Central memory CD8-positive, alpha-beta T cell (primary cell): ENCODE results near the gene ELOB.
A peak's percentile ranks its signal among the peaks of the same experiment; 100 is the strongest.

Experiments
- ATAC-seq: fragments of 150-1000 bp; cut with Tn5 transposase; replicated peaks from 2 replicates; pipeline ENCODE4 v1.10.0; 2022; ENCODE audit warnings: mild to moderate bottlenecking, moderate FRiP score, moderate number of reproducible peaks; ENCODE audit not compliant: poor library complexity, severe bottlenecking; ENCODE audit errors: extremely low read depth
- DNase-seq, 2 donors: peaks; one replicate each; pipeline ENCODE4 v3.0.0; 2021; ENCODE audit warnings: low spot score in 2 of 2
- H3K27ac Mint-ChIP-seq: one replicate; pipeline ENCODE4 v1.8.0; 2022; ENCODE audit warnings: low read depth, mild to moderate bottlenecking, moderate library complexity, mixed read lengths
- H3K27me3 Mint-ChIP-seq: one replicate; pipeline ENCODE4 v1.8.0; 2022; ENCODE audit warnings: mixed read lengths
- H3K36me3 Mint-ChIP-seq: one replicate; pipeline ENCODE4 v1.8.0; 2022; ENCODE audit warnings: mild to moderate bottlenecking, moderate library complexity, mixed read lengths; ENCODE audit not compliant: insufficient read depth
- H3K4me1 Mint-ChIP-seq: one replicate; pipeline ENCODE4 v1.8.0; 2022; ENCODE audit warnings: mixed read lengths
- H3K4me3 Mint-ChIP-seq: one replicate; pipeline ENCODE4 v1.8.0; 2022; ENCODE audit warnings: mild to moderate bottlenecking, moderate library complexity, mixed read lengths
- H3K9me3 Mint-ChIP-seq: one replicate; pipeline ENCODE4 v1.8.0; 2022; ENCODE audit warnings: mixed read lengths

The ELOB gene

DNA sequence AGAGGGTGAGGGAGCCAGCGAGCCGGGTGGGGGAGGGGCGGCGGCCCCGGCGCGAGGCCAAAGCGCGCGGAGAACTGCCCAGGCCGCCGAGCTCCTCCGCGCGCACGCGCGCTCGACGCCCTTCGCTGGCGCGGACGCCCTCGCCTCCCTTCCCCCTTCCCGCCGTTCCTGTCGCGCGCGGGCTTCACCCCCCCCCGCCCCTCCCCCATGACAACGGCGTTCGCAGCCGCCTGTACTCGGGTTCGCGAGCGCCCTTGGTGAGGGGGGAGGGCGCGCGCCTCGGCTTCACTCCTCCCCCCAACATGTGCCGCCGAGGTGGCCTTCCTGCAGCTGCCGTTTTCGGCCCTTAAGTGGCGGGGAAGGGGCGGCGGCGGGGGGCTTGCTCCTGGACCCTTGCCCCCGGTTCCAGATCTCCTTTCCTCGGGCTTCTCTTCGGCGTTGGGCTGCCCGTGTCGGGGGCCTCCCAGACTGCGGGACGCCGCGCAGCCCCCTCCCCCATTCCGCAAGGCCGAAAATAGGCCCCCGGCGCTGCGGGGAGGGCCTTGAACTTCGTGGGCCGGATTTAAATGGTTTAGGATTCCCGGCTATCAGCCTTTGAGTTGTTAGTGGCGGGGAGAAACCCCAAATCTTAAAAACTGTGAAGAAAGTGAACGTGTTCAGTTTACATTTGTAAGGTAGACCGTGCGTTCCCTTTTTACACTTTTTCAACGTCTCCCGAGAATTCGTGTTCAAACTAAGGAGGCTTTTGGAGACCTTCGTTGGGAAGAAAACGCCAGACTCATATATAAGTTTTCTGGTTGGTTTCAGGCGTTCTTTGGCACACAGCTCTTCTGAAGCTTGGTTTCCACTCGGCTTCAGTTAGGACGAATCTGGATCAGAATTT is 24.0 kb downstream of the ELOB start:
- Mint-ChIP-seq H3K27me3 (no peaks in the 10 kb centered on the region), H3K36me3 (peaks cover 53% of the 10 kb centered on the region), H3K9me3 (peaks cover 5% of the 10 kb centered on the region), H3K27ac (peak overlapping the region; percentile 99), H3K4me1 (peaks cover 55% of the 10 kb centered on the region), H3K4me3 (peak overlapping the region; percentile 93)
- DNase-seq: no peak
- ATAC-seq: peak; percentile 47

DNA sequence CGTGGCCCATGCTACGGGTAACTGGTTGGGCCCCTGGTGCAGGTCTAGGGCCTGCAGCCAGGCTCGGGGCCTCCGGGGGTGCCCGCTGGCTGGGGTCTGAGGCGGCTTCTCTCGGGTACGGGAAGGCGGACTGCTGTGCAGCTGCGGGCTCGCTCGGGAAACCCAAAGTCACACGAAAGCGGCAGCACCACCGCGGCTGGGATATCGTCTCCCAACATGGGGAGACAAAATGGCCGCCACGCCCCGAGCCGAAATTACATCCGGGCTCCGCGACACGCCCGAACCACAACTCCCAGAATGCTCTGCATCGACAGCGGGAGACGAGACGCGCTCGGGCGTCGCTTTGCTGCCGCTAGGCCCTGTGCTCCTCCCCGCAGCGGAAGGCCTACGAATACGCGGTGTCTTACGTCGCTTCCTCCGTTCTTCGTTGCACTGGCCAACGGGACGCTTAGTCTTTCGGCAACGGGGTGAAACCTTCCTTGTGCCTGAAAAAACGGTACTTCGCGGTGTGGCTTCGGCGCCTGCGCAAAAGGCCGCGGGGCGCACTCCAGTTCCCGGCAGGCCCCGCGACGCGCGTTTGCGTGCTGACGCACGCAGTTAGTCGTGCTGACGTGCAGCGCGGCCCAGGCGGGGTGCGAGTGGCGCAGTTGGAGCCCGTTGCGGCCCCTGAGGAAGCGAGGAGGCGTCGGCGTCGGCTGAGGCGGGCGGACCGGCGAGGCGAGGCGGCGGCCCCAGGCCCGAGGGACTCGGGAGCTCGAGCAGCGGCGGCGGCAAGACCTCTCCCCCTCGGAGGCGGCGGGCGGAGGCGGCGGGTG is 24.8 kb downstream of the ELOB start, which contains the start of gene SRRM2:
TSS of gene SRRM2 (plus strand) at position 604 of the 815 bp plus-strand sequence. CDS start 3,727 bp downstream, outside the sequence.
- Mint-ChIP-seq H3K4me3 (peak within 1 kb of the TSS; percentile 93), H3K9me3 (peaks cover 5% of the 10 kb centered on the region), H3K4me1 (peaks cover 48% of the 10 kb centered on the region), H3K27ac (peak within 1 kb of the TSS; percentile 99), H3K27me3 (no peaks in the 10 kb centered on the region), H3K36me3 (peaks cover 46% of the 10 kb centered on the region)
- DNase-seq (peak; percentile 91 to 95), ATAC-seq (peak; percentile 91)

DNA sequence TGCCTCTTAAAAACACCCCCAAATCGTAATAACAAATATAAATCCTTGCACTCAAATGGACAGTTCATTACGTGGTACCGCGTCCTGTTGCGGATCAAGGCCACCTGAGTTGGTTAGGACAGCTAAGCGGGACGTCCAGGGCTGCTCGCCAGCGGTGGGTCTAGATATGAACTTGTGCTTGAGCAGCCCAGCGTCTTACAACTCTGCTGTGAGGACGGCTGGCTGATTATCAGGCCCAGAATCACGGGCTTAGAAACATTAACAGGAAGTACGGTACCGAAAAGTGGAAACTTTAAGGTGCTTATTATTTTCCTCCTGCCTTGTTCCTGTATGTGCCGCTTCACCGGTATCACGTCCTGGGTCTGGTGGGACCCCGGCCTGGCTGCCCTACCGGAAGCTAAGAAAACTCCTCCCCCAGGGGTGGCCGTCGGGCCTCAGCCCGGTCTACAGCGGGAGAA is 25.5 kb downstream of the ELOB start:
- ATAC-seq (no peak), DNase-seq (no peak)
- H3K36me3 Mint-ChIP-seq: peaks cover 40% of the 10 kb centered on the region
- H3K27ac Mint-ChIP-seq: peak overlapping the region; percentile 99
- H3K4me3 Mint-ChIP-seq: peak overlapping the region; percentile 93
- H3K27me3 Mint-ChIP-seq: no peaks in the 10 kb centered on the region
- peaks cover 5% of the 10 kb centered on the region for H3K9me3 Mint-ChIP-seq
- H3K4me1 Mint-ChIP-seq: peaks cover 42% of the 10 kb centered on the region

DNA sequence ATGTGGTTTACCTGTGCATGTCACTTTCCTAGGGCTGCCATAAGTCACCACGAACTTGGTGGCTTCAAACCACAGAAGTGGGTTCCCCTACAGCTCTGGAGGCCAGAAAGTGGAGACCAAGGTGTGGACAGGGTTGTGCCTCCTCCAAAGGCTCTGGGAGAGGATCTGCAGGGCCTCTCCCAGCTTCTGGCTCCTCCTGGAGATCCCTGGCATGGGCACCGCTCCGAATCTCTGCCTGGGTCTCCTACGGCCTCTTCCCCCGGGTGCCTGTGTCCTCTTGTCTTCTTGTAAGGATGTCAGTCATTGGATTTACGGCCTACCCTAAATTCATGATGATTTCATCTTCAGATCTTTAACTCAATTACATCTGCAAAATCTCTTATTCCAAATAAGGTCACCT is 27.1 kb downstream of the ELOB start:
- Mint-ChIP-seq H3K4me1 (peaks cover 25% of the 10 kb centered on the region), H3K27ac (peak overlapping the region; percentile 99), H3K27me3 (no peaks in the 10 kb centered on the region), H3K9me3 (peaks cover 5% of the 10 kb centered on the region), H3K4me3 (no peak overlapping the region), H3K36me3 (peaks cover 34% of the 10 kb centered on the region)
- DNase-seq (no peak), ATAC-seq (no peak)

DNA sequence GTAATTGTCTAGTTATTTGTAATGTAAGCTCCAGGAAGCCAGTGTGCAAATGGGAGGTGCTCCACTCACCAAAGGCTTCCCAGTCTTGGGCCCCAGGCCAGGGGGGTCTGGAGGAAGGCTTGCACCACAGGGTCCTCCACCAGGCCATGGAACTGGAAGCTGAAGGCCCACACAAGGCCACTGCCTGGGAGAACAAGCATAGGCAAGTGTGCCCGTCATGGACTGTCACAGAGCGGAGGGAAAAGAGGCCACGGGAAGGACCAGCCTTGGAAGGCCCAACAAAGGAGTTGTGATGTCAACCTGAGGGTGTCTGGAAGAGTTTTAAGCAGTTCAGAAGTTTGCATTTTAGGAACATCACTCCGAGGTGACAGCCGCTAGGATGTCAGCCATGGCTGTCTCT is 27.6 kb downstream of the ELOB start:
- no peak overlapping the region for H3K4me3 Mint-ChIP-seq
- H3K4me1 Mint-ChIP-seq: peaks cover 20% of the 10 kb centered on the region
- DNase-seq (no peak), ATAC-seq (no peak)
- peaks cover 5% of the 10 kb centered on the region for H3K9me3 Mint-ChIP-seq
- H3K27ac Mint-ChIP-seq: no peak overlapping the region
- H3K36me3 Mint-ChIP-seq: peaks cover 31% of the 10 kb centered on the region
- H3K27me3 Mint-ChIP-seq: no peaks in the 10 kb centered on the region

DNA sequence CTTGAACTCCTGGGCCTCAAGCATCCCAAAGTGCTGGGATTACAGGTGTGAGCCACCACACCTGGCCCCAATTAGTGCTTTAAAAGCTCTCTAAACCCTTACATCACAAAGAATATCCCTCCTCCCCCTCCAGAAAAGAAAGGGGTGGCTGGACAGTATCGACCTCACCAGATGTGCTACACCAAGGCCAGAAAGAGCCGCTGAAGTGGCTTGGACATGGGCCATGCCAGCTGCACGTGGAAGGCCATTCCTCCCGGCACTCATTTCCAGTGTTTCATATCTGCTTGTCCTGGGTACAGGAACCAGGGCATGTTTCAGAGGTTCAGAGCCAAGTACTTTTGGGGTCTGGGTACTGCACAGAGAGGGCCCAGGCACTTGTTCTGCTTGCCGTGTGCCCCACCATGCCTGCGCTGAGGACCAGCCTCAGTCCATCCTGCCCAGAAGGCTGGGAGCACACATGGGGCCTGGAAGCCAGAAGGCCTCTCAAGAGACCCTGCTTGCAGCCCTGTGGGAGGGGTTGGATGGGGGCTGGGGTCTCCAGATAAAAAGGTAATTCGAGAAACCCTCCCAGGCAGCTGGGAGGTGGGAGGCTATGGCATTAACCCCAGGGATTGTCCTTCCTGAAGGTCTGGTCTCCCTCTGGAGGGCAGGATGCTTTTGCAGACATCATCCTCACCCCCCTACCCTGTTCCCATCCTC is 28.2 kb downstream of the ELOB start:
- no peak for ATAC-seq
- peaks cover 5% of the 10 kb centered on the region for H3K9me3 Mint-ChIP-seq
- no peak for DNase-seq
- H3K4me3 Mint-ChIP-seq: no peak overlapping the region
- no peaks in the 10 kb centered on the region for H3K27me3 Mint-ChIP-seq
- peaks cover 15% of the 10 kb centered on the region for H3K4me1 Mint-ChIP-seq
- peaks cover 25% of the 10 kb centered on the region for H3K36me3 Mint-ChIP-seq
- no peak overlapping the region for H3K27ac Mint-ChIP-seq

DNA sequence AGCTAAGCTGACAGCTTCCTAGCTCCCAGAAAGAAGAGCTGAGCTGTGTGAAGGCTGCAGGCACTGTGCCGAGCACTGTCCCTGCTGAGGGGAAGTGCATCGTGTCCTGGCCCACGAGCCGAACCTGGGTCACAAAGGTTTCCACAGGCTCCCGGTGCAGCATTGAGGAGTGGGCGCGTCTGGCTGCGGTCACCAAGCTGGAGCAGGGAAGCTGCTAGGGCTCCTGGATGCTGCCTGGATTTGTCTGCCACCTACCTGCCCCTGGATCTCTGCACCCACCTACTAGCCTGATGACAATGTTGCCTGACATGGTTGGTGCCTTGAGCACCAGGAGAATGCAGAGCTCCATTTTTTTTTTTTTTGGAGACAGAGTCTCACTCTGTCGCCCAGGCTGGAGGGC is 31.1 kb downstream of the ELOB start:
- ATAC-seq (no peak), DNase-seq (no peak)
- no peak overlapping the region for H3K4me3 Mint-ChIP-seq

DNA sequence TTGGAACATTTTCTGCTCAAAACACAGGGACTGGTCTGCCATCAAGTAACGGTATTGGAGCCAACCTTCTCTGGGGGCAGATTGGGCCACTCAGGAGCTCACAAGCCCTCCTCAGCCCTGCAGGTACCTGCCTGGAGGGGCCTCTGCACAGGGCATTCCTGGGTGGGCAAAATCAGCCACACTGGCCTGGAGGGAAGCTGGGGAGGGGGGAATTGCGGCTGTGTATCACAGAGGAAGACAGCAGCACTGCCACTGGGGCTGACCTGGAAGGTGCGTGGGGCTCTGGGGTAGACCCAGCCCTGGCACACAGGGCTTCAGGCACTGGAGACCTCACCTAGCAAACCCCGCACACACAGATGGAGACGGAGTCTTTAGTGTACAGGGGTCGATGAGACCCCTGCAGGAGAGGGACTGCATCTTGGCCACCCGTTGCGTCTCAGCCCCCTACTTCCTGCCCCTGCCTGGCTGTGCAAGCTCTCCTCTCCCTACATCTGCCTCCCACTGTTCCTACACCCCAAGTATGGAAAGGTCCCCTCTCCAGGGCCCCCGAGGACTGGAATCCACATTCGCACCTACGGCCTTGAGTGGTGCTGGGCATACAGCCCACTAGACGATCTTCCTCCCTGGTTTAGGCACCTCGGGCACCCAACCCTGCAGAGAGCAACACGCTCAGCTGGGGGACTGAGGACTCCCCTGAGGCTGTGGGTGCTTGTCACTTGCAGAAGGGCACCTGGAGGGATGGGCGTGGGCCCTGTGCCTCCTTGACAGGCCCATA is 31.8 kb downstream of the ELOB start:
- ATAC-seq: no peak
- H3K27ac Mint-ChIP-seq: no peak overlapping the region

More for the DNA sequence above, 31.1 kb downstream of the ELOB start:
- Mint-ChIP-seq H3K27ac (no peak overlapping the region), H3K9me3 (peaks cover under 1% of the 10 kb centered on the region), H3K36me3 (peaks cover 2% of the 10 kb centered on the region), H3K27me3 (peaks cover 2% of the 10 kb centered on the region), H3K4me1 (peaks cover under 1% of the 10 kb centered on the region)

DNA sequence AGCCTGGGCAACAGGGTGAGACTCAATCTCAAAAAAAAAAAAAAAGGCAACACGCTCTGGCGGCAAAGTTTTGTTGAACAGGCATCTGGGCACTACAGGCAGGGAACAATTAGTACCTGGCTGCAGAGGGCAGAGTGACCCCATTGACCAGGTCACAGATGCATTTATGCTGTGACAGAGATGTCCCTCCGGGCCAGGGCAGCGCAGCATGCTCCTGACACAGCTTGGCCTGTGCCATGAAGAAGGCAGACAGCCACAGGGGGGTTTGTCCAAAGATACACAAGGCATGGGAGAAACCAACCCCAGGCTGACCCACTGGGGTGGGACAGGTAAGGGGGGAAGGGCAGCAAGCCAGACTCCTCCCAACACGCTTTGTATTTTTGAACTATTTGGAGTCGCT is 32.4 kb downstream of the ELOB start:
- no peak for ATAC-seq
- no peak for DNase-seq
- no peak overlapping the region for H3K4me3 Mint-ChIP-seq
- H3K27ac Mint-ChIP-seq: no peak overlapping the region
- no peaks in the 10 kb centered on the region for H3K4me1 Mint-ChIP-seq
- no peaks in the 10 kb centered on the region for H3K36me3 Mint-ChIP-seq
- no peaks in the 10 kb centered on the region for H3K9me3 Mint-ChIP-seq
- peaks cover 11% of the 10 kb centered on the region for H3K27me3 Mint-ChIP-seq

More for the DNA sequence above, 31.8 kb downstream of the ELOB start:
- Mint-ChIP-seq H3K27me3 (peaks cover 9% of the 10 kb centered on the region), H3K4me1 (no peaks in the 10 kb centered on the region), H3K9me3 (no peaks in the 10 kb centered on the region), H3K36me3 (no peaks in the 10 kb centered on the region), H3K4me3 (no peak overlapping the region)
- DNase-seq: no peak

DNA sequence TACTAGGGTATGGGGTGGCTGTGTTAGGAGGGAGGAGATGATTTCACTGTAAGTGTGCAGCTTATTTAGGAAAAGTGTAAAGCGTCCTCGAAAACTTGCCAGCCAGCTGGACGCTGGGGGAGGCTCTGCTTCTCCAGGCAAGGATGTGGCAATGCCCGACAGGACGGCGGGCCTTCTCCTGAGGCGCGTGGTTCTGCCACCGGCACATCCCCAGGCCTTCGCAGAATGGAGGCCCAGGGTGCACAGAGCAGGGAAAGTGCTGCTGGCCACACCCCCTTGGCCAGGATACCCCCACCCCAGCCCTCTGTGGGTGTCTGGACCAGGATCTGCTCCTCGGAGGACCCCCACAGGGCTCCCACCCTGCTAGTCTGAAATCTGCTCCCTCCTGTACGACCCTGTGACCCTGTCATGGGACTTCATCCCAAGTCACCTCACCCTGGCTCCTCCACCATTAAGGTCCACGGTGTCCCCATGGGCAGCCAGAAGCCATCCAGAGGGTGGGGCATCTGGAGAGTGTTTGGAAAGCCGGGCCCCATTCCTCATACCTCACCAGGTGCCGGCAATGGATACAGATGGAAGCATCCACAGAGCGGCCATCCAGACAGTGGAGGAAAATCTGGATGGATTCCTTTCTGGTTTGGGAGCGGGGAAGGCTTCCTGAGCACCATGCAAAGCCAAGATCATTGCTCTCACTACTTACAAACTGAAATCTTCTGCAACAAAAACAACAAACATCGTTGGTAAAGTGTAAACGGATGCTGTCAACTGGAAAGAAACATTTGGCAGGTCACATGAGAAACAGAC is 33.9 kb downstream of the ELOB start:
- Mint-ChIP-seq H3K27me3 (peaks cover 11% of the 10 kb centered on the region), H3K27ac (no peak overlapping the region)

DNA sequence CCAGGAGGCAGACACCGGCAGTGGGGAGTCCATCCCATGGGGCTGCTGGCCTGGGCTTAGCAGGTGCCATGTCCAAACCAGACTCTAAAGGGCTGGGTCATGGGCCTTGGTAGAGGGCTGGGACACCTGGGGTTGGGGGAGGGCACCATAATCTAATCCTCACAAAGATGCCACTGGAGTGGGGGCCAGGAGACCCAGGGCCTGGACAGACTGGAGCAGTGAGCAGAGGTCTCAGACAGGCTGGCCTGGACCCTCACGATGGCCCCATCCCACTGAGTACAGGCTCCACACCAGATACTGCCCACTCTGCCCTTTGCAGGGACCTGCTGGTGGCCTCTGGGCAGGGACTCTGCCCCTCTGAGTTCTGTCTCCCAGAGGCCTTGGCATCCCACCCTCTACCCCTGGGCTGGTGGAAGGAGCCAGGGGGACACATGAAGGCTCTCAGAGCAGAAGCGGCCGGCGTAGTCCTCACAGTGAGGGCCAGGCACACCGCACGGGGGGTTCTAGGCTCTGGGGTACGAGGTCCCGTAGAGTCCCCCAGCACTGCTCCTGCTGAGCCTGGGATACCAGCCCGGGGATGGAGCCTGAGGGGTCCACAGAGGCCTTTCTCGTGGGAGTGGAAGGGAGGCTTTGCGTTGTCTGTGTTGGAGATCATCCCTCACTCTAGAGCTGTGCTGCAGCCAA is 34.6 kb downstream of the ELOB start:
- no peak overlapping the region for H3K4me3 Mint-ChIP-seq
- peaks cover 11% of the 10 kb centered on the region for H3K27me3 Mint-ChIP-seq
- no peak for DNase-seq
- no peaks in the 10 kb centered on the region for H3K9me3 Mint-ChIP-seq
- H3K27ac Mint-ChIP-seq: no peak overlapping the region
- H3K4me1 Mint-ChIP-seq: no peaks in the 10 kb centered on the region
- no peak for ATAC-seq
- no peaks in the 10 kb centered on the region for H3K36me3 Mint-ChIP-seq

More for the DNA sequence above, 33.9 kb downstream of the ELOB start:
- no peaks in the 10 kb centered on the region for H3K4me1 Mint-ChIP-seq
- no peak for DNase-seq
- H3K36me3 Mint-ChIP-seq: no peaks in the 10 kb centered on the region
- no peaks in the 10 kb centered on the region for H3K9me3 Mint-ChIP-seq
- no peak for ATAC-seq
- H3K4me3 Mint-ChIP-seq: no peak overlapping the region
